ENCODE results near the gene ZBTB5.
"Not testable (repeated sequence)": the region's sequence is repeated elsewhere in the genome, so short reads cannot be mapped to it uniquely, and the experiment has no call there.

Gene ZBTB5

GRCh38 chr9:37465249-37466036 is at the start of gene ZBTB5:
TSS of gene ZBTB5 (minus strand) at chr9:37465450. CDS start at chr9:37442551, 22,899 bp downstream.
- peak; percentile 100 for DNase-seq

- no peak for DNase-seq
Measured at GRCh38 chr9:37514999-37515398, 49.7 kb upstream of the ZBTB5 start.

GRCh38 chr9:37514415-37514814 is 49.2 kb upstream of the ZBTB5 start:
- not testable (repeated sequence) for DNase-seq

- DNase-seq = no peak
Measured at GRCh38 chr9:37512437-37512836, 47.2 kb upstream of the ZBTB5 start.

GRCh38 chr9:37511016-37512010 is 46.1 kb upstream of the ZBTB5 start:
- DNase-seq = peak; percentile 9

GRCh38 chr9:37510053-37510452 is 44.8 kb upstream of the ZBTB5 start:
- DNase-seq = not testable (repeated sequence)

GRCh38 chr9:37509536-37509935 is 44.3 kb upstream of the ZBTB5 start:
- DNase-seq = no peak

- DNase-seq = no peak
Measured at GRCh38 chr9:37508834-37509206, 43.6 kb upstream of the ZBTB5 start.

GRCh38 chr9:37508135-37508833 is 43.0 kb upstream of the ZBTB5 start:
- no peak for DNase-seq

GRCh38 chr9:37507566-37508134 is 42.4 kb upstream of the ZBTB5 start:
- DNase-seq = no peak

GRCh38 chr9:37504605-37505004 is 39.4 kb upstream of the ZBTB5 start:
- DNase-seq = no peak

- no peak for DNase-seq
Measured at GRCh38 chr9:37503736-37504135, 38.5 kb upstream of the ZBTB5 start.

- DNase-seq = no peak
Measured at GRCh38 chr9:37501957-37502596, 36.8 kb upstream of the ZBTB5 start.

- no peak for DNase-seq
Measured at GRCh38 chr9:37499297-37499696, 34.0 kb upstream of the ZBTB5 start.

- DNase-seq = no peak
Measured at GRCh38 chr9:37498457-37498856, 33.2 kb upstream of the ZBTB5 start.

- DNase-seq = no peak
Measured at GRCh38 chr9:37497320-37497719, 32.1 kb upstream of the ZBTB5 start.

GRCh38 chr9:37496020-37496419 is 30.8 kb upstream of the ZBTB5 start:
- no peak for DNase-seq

- no peak for DNase-seq
Measured at GRCh38 chr9:37495571-37495970, 30.3 kb upstream of the ZBTB5 start.

GRCh38 chr9:37491939-37492338 is 26.7 kb upstream of the ZBTB5 start:
- DNase-seq = no peak

- DNase-seq = peak; percentile 91
Measured at GRCh38 chr9:37486616-37487548, 21.6 kb upstream of the ZBTB5 start.

GRCh38 chr9:37486256-37486615 is 21.0 kb upstream of the ZBTB5 start:
- no peak for DNase-seq
